H1 (cell line): ENCODE measurements around the gene FCMR. TPM values are rescaled to one million over a fixed set of nuclear protein-coding genes. Genes with fewer than 3 reads are reported as not detected.

Experiments used
- CTCF ChIA-PET: fragments of 300-600 bp; sonication (Branson Sonifier 250); formaldehyde crosslinking; loops from one replicate; lab custom pipeline; 2021; ENCODE audit not compliant: partially characterized antibody; lab: Charles Lee
- POLR2A ChIA-PET: fragments of 300-600 bp; sonication (Branson Sonifier 250); formaldehyde crosslinking; loops from one replicate; lab custom pipeline; 2021; ENCODE audit warnings: inconsistent platforms; ENCODE audit not compliant: partially characterized antibody; lab: Charles Lee
- DNase-seq, 2 experiments: peaks; one replicate each; pipeline versions ENCODE4 v3.0.0 to v3.0.0-alpha.2; 2010 to 2022; ENCODE audit warnings: low spot score in 2 of 2, low read depth in 1 of 2, mixed read lengths in 1 of 2
- FAIRE-seq: peaks from 2 replicates; lab custom pipeline; 2011; peaks lifted over from hg19 to GRCh38; lab: Jason Lieb, UNC
- H2AFZ ChIP-seq: 2 replicates; pipeline ENCODE4 v1.8.1; 2012; ENCODE audit warnings: low read length, inconsistent platforms
- H2AK5ac ChIP-seq: 2 replicates; pipeline ENCODE4 v1.6.1; 2013; ENCODE audit warnings: low read depth, low read length
- H2BK120ac ChIP-seq: replicated peaks from 2 replicates; pipeline ENCODE3; 2013; ENCODE audit warnings: low read depth, low read length, inconsistent platforms
- H2BK12ac ChIP-seq: 2 replicates; pipeline ENCODE4 v1.6.1; 2013; ENCODE audit warnings: low read depth, low read length
- H2BK15ac ChIP-seq: 2 replicates; pipeline ENCODE4 v1.6.1; 2013; ENCODE audit warnings: low read length
- H2BK20ac ChIP-seq: 2 replicates; pipeline ENCODE4 v1.6.1; 2013; ENCODE audit warnings: low read length
- H2BK5ac ChIP-seq: 2 replicates; pipeline ENCODE4 v1.6.1; 2013; ENCODE audit warnings: low read depth, low read length
- H3K14ac ChIP-seq: 2 replicates; pipeline ENCODE4 v1.6.1; 2013; ENCODE audit warnings: inconsistent platforms; ENCODE audit not compliant: insufficient read length
- H3K18ac ChIP-seq: 2 replicates; pipeline ENCODE4 v1.6.1; 2013; ENCODE audit warnings: low read length; ENCODE audit errors: extremely low read depth
- H3K23ac ChIP-seq: 2 replicates; pipeline ENCODE4 v1.6.1; 2013; ENCODE audit warnings: inconsistent platforms; ENCODE audit not compliant: insufficient read length
- H3K23me2 ChIP-seq: 2 replicates; pipeline ENCODE4 v1.6.1; 2013; ENCODE audit warnings: low read depth, low read length
- H3K27ac ChIP-seq: 2 replicates; pipeline ENCODE4 v1.6.1; 2011; ENCODE audit warnings: low read depth, low read length, inconsistent platforms
- H3K27me3 ChIP-seq, 4 experiments: replicated peaks in 1 of 4; 1 replicate in 1 of 4; 2 replicates in 3 of 4; pipeline versions ENCODE4 v1.6.1 to v1.8.1; 2011 to 2013; ENCODE audit warnings: low read length in 3 of 4, mild to moderate bottlenecking in 3 of 4, inconsistent platforms in 2 of 4, mixed read lengths in 2 of 4, moderate library complexity in 1 of 4; ENCODE audit not compliant: control insufficient read depth in 3 of 4, insufficient read depth in 3 of 4; ENCODE audit errors: extremely low read depth in 1 of 4
- H3K36me3 ChIP-seq, 4 experiments: 2 replicates each; pipeline versions ENCODE4 v1.6.1 to v1.8.1; 2011 to 2013; ENCODE audit warnings: mild to moderate bottlenecking in 4 of 4, low read length in 3 of 4, moderate library complexity in 2 of 4, control low read depth in 1 of 4, inconsistent platforms in 1 of 4; ENCODE audit not compliant: insufficient read depth in 4 of 4, control insufficient read depth in 2 of 4
- H3K4ac ChIP-seq: replicated peaks from 2 replicates; pipeline ENCODE3; 2013; ENCODE audit warnings: low read length, low read depth, mixed read lengths, inconsistent platforms; ENCODE audit not compliant: insufficient read length
- H3K4me1 ChIP-seq, 4 experiments: replicated peaks in 1 of 4; 1 replicate in 1 of 4; 2 replicates in 3 of 4; pipeline versions ENCODE4 v1.6.1 to v1.8.1; 2011 to 2013; ENCODE audit warnings: low read length in 3 of 4, inconsistent platforms in 2 of 4, mixed read lengths in 1 of 4; ENCODE audit not compliant: insufficient read depth in 4 of 4, control insufficient read depth in 3 of 4
- H3K4me2 ChIP-seq, 2 experiments: 2 replicates each; pipeline versions ENCODE4 v1.6.1 to v1.8.1; 2011 to 2013; ENCODE audit warnings: low read depth in 2 of 2, low read length in 2 of 2, control low read depth in 1 of 2, inconsistent platforms in 1 of 2, mild to moderate bottlenecking in 1 of 2; ENCODE audit not compliant: insufficient read depth in 1 of 2
- H3K4me3 ChIP-seq, 4 experiments: fragments of 200-600, 300-600 bp in 1 of 4; sonication (generic), shearing (Covaris generic), sonication (Bioruptor Twin) in 1 of 4; 2 replicates each; pipeline versions ENCODE4 v1.5.1 to v1.8.1; 2011 to 2016; ENCODE audit warnings: low read length in 4 of 4, low read depth in 3 of 4, control low read depth in 2 of 4, inconsistent platforms in 2 of 4, mild to moderate bottlenecking in 2 of 4, mixed read lengths in 1 of 4, moderate library complexity in 1 of 4; ENCODE audit not compliant: insufficient read depth in 2 of 4; ENCODE audit errors: extremely low read depth in 1 of 4
- H3K56ac ChIP-seq: replicated peaks from 2 replicates; pipeline ENCODE3; 2013; ENCODE audit warnings: low read depth, mild to moderate bottlenecking, mixed read lengths, low read length, inconsistent platforms; ENCODE audit not compliant: insufficient read length
- H3K79me1 ChIP-seq: 2 replicates; pipeline ENCODE4 v1.6.1; 2013; ENCODE audit warnings: low read depth, low read length, control low read depth
- H3K79me2 ChIP-seq, 2 experiments: 2 replicates each; pipeline versions ENCODE4 v1.6.1 to v1.8.1; 2012 to 2013; ENCODE audit warnings: low read length in 2 of 2, mild to moderate bottlenecking in 2 of 2, inconsistent platforms in 1 of 2; ENCODE audit not compliant: insufficient read depth in 2 of 2, control insufficient read depth in 1 of 2
- H3K9ac ChIP-seq, 4 experiments: replicated peaks in 1 of 4; 1 replicate in 1 of 4; 2 replicates in 3 of 4; pipeline versions ENCODE4 v1.6.1 to v1.8.1; 2011 to 2013; ENCODE audit warnings: low read depth in 3 of 4, low read length in 3 of 4, control low read depth in 2 of 4, mild to moderate bottlenecking in 2 of 4, moderate library complexity in 2 of 4, inconsistent platforms in 1 of 4; ENCODE audit errors: extremely low read depth in 1 of 4
- H3K9me3 ChIP-seq, 2 experiments: 2 replicates each; pipeline versions ENCODE4 v1.6.1 to v1.8.1; 2012 to 2013; ENCODE audit warnings: mild to moderate bottlenecking in 2 of 2, moderate library complexity in 2 of 2, control low read depth in 1 of 2, inconsistent platforms in 1 of 2, low read depth in 1 of 2, low read length in 1 of 2, mixed read lengths in 1 of 2; ENCODE audit not compliant: insufficient read depth in 2 of 2
- H4K20me1 ChIP-seq, 2 experiments: replicated peaks in 1 of 2; 2 replicates each; pipeline versions ENCODE3 to v1.8.1; 2011 to 2013; ENCODE audit warnings: inconsistent platforms in 2 of 2, low read length in 2 of 2, mild to moderate bottlenecking in 1 of 2; ENCODE audit not compliant: insufficient read depth in 2 of 2, control insufficient read depth in 1 of 2
- H4K5ac ChIP-seq: 2 replicates; pipeline ENCODE4 v1.6.1; 2013; ENCODE audit warnings: low read length, low read depth, mixed read lengths, inconsistent platforms; ENCODE audit not compliant: insufficient read length
- H4K8ac ChIP-seq: 2 replicates; pipeline ENCODE4 v1.8.0; 2013; ENCODE audit warnings: mild to moderate bottlenecking, moderate library complexity, low read length, inconsistent platforms; ENCODE audit not compliant: insufficient read depth; ENCODE audit errors: extremely low read depth
- H4K91ac ChIP-seq: replicated peaks from 2 replicates; pipeline ENCODE3; 2013; ENCODE audit warnings: low read length, mixed read lengths, inconsistent platforms; ENCODE audit not compliant: insufficient read length
- BRCA1 ChIP-seq: IDR thresholded peaks from 2 replicates; pipeline ENCODE4 v1.6.1; 2012; ENCODE audit warnings: low read depth, low read length, improper control_type of control experiment
- CBX5 ChIP-seq: fragments of 300-800, 300-1000 bp; sonication (generic); IDR thresholded peaks from 2 replicates; pipeline ENCODE4 v1.7.1; 2016; ENCODE audit warnings: antibody characterized with exemption, low read length, low read depth
- CEBPB ChIP-seq: IDR thresholded peaks from 2 replicates; pipeline ENCODE4 v1.6.1; 2012; ENCODE audit warnings: low read depth, low read length
- CHD2 ChIP-seq: IDR thresholded peaks from 2 replicates; pipeline ENCODE4 v1.6.1; 2012; ENCODE audit warnings: low read length, improper control_type of control experiment
- KDM4A ChIP-seq: IDR thresholded peaks from one replicate; pipeline ENCODE4 v1.7.1; 2012; ENCODE audit warnings: low read depth, mild to moderate bottlenecking, moderate library complexity, low read length, inconsistent platforms; ENCODE audit not compliant: severe bottlenecking
- POLR2AphosphoS5 ChIP-seq: IDR thresholded peaks from 2 replicates; pipeline ENCODE4 v1.6.1; 2011; ENCODE audit warnings: low read depth, low read length
- RFX5 ChIP-seq: IDR thresholded peaks from 2 replicates; pipeline ENCODE4 v1.6.1; 2011; ENCODE audit warnings: low read depth, low read length, improper control_type of control experiment, borderline replicate concordance
- SAP30 ChIP-seq: fragments of 300-600 bp; sonication (generic); IDR thresholded peaks from 2 replicates; pipeline ENCODE4 v1.7.1; 2012; ENCODE audit warnings: low read length, moderate library complexity, mild to moderate bottlenecking, inconsistent platforms; ENCODE audit not compliant: insufficient read depth, insufficient replicate concordance
- TBP ChIP-seq: IDR thresholded peaks from 2 replicates; pipeline ENCODE4 v1.6.1; 2011; ENCODE audit warnings: low read depth, low read length, improper control_type of control experiment
- ZNF274 ChIP-seq: IDR thresholded peaks from 2 replicates; pipeline ENCODE4 v1.7.0; 2012; ENCODE audit warnings: low read length, borderline replicate concordance; ENCODE audit errors: extremely low read depth
- WGBS, 2 experiments: shearing (Covaris generic) in 1 of 2; methylation state at CpG; one replicate each; pipeline versions ENCODE4 v1.1.6 to v1.1.7; 2013 to 2015; ENCODE audit warnings: low lambda C conversion rate in 2 of 2, mixed read lengths in 2 of 2, inconsistent platforms in 1 of 2, low coverage in 1 of 2, missing lambda C conversion rate in 1 of 2; ENCODE audit not compliant: insufficient replicate concordance in 2 of 2, insufficient coverage in 1 of 2, insufficient read length in 1 of 2; ENCODE audit errors: extremely low coverage in 1 of 2, missing lambda C conversion rate in 1 of 2; 5-methylcytosine and 5-hydroxymethylcytosine counted together
- polyA plus RNA-seq, 7 experiments: library from polyadenylated mRNA; depleted of rRNA in 3 of 7; stranded (reverse) in 5 of 7; unstranded in 2 of 7; fragments of >200 nt in 5 of 7; fragments of 200-250 nt in 2 of 7; gene quantifications; 1 replicate in 5 of 7; 2 replicates in 1 of 7; 4 replicates in 1 of 7; pipeline versions ENCODE4 v1.2.1 to v1.2.3, GENCODE V29; 2011 to 2013; ENCODE audit warnings: missing spikeins in 2 of 7, mixed read lengths in 2 of 7
- total RNA-seq: library from RNA; stranded (reverse); fragmentation: NEBNext Ultra II Directional; extraction: Animal tissue kit (Norgen Biotek cat#: 25700); gene quantifications from 2 replicates; pipeline ENCODE4 v1.2.1, GENCODE V29; 2021
- TF ChIP-seq, protein P1 (sequence below): IDR thresholded peaks from 2 replicates; pipeline ENCODE4 v1.6.1; 2012; ENCODE audit warnings: inconsistent platforms

Gene FCMR
- total and polyA plus RNA-seq, 2 of the 8 experiments (the other 6 are each of a cell fraction or from before 2014, with no cell fraction given) = 0.53 TPM; not detected in 1

DNA sequence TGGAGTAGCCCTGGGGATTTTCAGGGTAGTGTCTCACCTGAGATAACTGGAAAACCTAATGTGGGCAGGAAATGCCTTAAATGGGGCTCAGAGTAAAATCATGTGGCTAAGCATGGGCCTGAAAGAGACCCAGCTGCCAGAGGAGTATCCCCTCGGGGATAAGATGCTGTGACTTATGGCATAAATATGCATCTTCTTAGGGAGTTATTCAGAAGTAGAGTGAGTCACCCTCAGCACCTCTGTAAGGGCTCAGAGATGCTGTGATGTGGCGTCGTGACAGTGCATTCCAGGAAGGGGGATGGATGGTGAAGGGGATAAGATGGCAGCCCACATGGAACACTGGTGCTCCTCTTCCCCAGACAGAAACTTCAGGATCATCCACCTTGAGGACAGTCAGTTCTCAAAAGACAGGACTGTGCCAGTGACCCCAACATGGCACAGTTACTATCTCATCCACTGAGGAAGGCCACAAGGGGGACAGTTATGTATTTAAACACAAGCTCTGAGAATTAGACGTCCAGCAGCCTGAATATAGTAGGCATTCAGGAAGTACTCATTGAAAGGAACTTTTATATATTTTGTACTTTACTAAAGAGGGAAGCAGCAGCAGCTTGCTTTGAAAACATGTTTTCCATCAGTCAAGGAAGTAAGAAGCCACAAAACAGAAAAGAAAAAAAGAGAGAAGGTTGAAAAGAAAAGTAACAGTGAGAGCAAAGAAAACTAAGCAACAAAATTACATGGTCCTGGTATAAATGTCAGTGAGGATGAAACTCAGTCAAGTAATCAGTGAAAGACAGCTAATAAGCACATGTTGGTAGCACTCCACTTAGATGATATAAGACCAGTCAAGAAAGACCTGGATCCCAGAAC lies 16.2 kb downstream of the FCMR start:
- H2AK5ac ChIP-seq = no peak overlapping the region
- H3K9ac ChIP-seq = no peak overlapping the region
- WGBS, 2 experiments = 82% methylated on average over 4 of the region's 4 CpGs; no CpG with 5 or more reads in 1 of the 2 experiments
- no peak overlapping the region for H2AFZ ChIP-seq
- H3K9me3 ChIP-seq = no peaks in the 10 kb centered on the region
- H3K4me1 ChIP-seq = peaks cover 0 to 7% (median 3%) of the 10 kb centered on the region in 4 experiments; a peak in 4 of 7 replicates
- H2BK120ac ChIP-seq = no peak overlapping the region
- H3K14ac ChIP-seq = no peak overlapping the region
- H4K8ac ChIP-seq = no peak overlapping the region
- no peak overlapping the region for H3K27ac ChIP-seq
- no peak overlapping the region for H3K18ac ChIP-seq
- H3K56ac ChIP-seq = no peak overlapping the region
- no peak overlapping the region for H4K5ac ChIP-seq
- H3K4me3 ChIP-seq = no peak overlapping the region
- POLR2A ChIA-PET = no interaction called here
- FAIRE-seq = no peak
- H3K27me3 ChIP-seq = peaks cover 9 to 31% (median 27%) of the 10 kb centered on the region in 4 experiments
- no peak overlapping the region for H2BK5ac ChIP-seq
- no peak overlapping the region for H3K4me2 ChIP-seq
- H3K23ac ChIP-seq = no peak overlapping the region
- no peak for DNase-seq
- peaks cover 8% of the 10 kb centered on the region; the same call in 1 of the 2 replicates for H3K23me2 ChIP-seq
- no peak overlapping the region for H3K4ac ChIP-seq
- no peaks in the 10 kb centered on the region for H3K36me3 ChIP-seq
- no peaks in the 10 kb centered on the region for H4K20me1 ChIP-seq
- no peaks in the 10 kb centered on the region for H3K79me2 ChIP-seq
- H2BK20ac ChIP-seq = no peak overlapping the region
- H2BK12ac ChIP-seq = no peak overlapping the region
- CTCF ChIA-PET = interaction anchor here (0.5 to 6.5 kb wide), 22 partner anchors 9 to 274 kb away, joined by 3 to 63 read pairs (median 5); partner anchors contain the start of genes IL20 and IL24
- no peak overlapping the region for H2BK15ac ChIP-seq
- no peak overlapping the region for H4K91ac ChIP-seq
- H3K79me1 ChIP-seq = no peaks in the 10 kb centered on the region
- no peak for TF ChIP-seq POLR2AphosphoS5
- TF ChIP-seq, protein P1, sequence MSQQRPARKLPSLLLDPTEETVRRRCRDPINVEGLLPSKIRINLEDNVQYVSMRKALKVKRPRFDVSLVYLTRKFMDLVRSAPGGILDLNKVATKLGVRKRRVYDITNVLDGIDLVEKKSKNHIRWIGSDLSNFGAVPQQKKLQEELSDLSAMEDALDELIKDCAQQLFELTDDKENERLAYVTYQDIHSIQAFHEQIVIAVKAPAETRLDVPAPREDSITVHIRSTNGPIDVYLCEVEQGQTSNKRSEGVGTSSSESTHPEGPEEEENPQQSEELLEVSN = no peak
- TF ChIP-seq ZNF274 = no peak
- no peak for TF ChIP-seq BRCA1
- no peak for TF ChIP-seq CEBPB
- no peak for TF ChIP-seq CHD2
- TF ChIP-seq SAP30 = no peak
- TF ChIP-seq RFX5 = no peak
- TF ChIP-seq CBX5 = no peak
- TF ChIP-seq KDM4A = no peak
- no peak for TF ChIP-seq TBP
